ENCODE results near the gene GOLGA2.

GRCh38 chr9:128206484-128206883, 69.3 kb downstream of the GOLGA2 start:
- TF ChIP-seq CTCF (IDR thresholded peaks at IDR 0.05) = no peak
- TF ChIP-seq POLR2A (IDR thresholded peaks at IDR 0.05) = no peak
